ENCODE data around the gene USP53.

USP53 gene

GRCh38 chr4:119189638-119190037 is 22.9 kb upstream of the USP53 start:
- Histone ChIP-seq H3K79me2 (ENCODE audit: insufficient read depth, low read length) (no peaks in the 10 kb centered on the region), H3K9ac (ENCODE audit: low read length) (no peak overlapping the region), H3K36me3 (ENCODE audit: low read length) (no peaks in the 10 kb centered on the region), H3F3A (ENCODE audit: insufficient read depth) (no peaks in the 10 kb centered on the region), H3K4me2 (ENCODE audit: low read depth, low read length, poor library complexity, severe bottlenecking) (no peak overlapping the region), H2AFZ (ENCODE audit: low read depth, low read length, severe bottlenecking) (no peak overlapping the region), H4K20me1 (ENCODE audit: low read depth, low read length) (no peaks in the 10 kb centered on the region), H3K27ac (ENCODE audit: low read depth, low read length) (no peak overlapping the region), H3K27me3 (ENCODE audit: low read length) (no peaks in the 10 kb centered on the region), H3K9me2 (replicated peaks; ENCODE audit: insufficient read depth, low read length) (no peaks in the 10 kb centered on the region), H3K4me3 (ENCODE audit: insufficient read depth, low read length, poor library complexity, severe bottlenecking) (no peak overlapping the region), H3K9me3 (ENCODE audit: insufficient read depth, low read length) (no peaks in the 10 kb centered on the region)
- TF ChIP-seq EZH2phosphoT487 (conservative IDR thresholded peaks at IDR 0.05; ENCODE audit: low read length) (no peak), CTCF (IDR thresholded peaks at IDR 0.05; ENCODE audit: insufficient read depth, low read length, poor library complexity, severe bottlenecking) (no peak)

GRCh38 chr4:119190354-119190753 is 22.2 kb upstream of the USP53 start:
- Histone ChIP-seq H4K20me1 (ENCODE audit: low read depth, low read length) (no peaks in the 10 kb centered on the region), H3F3A (ENCODE audit: insufficient read depth) (no peaks in the 10 kb centered on the region), H3K4me3 (ENCODE audit: insufficient read depth, low read length, poor library complexity, severe bottlenecking) (no peak overlapping the region), H3K27ac (ENCODE audit: low read depth, low read length) (no peak overlapping the region), H3K9me3 (ENCODE audit: insufficient read depth, low read length) (no peaks in the 10 kb centered on the region), H3K9me2 (replicated peaks; ENCODE audit: insufficient read depth, low read length) (no peaks in the 10 kb centered on the region), H3K27me3 (ENCODE audit: low read length) (no peaks in the 10 kb centered on the region), H2AFZ (ENCODE audit: low read depth, low read length, severe bottlenecking) (no peak overlapping the region), H3K36me3 (ENCODE audit: low read length) (no peaks in the 10 kb centered on the region), H3K9ac (ENCODE audit: low read length) (no peak overlapping the region), H3K4me2 (ENCODE audit: low read depth, low read length, poor library complexity, severe bottlenecking) (no peak overlapping the region), H3K79me2 (ENCODE audit: insufficient read depth, low read length) (no peaks in the 10 kb centered on the region)
- TF ChIP-seq CTCF (IDR thresholded peaks at IDR 0.05; ENCODE audit: insufficient read depth, low read length, poor library complexity, severe bottlenecking): no peak
- no peak for TF ChIP-seq EZH2phosphoT487 (conservative IDR thresholded peaks at IDR 0.05; ENCODE audit: low read length)

- H3K4me3 ChIP-seq (ENCODE audit: insufficient read depth, low read length, poor library complexity, severe bottlenecking): no peak overlapping the region
- H3K4me2 ChIP-seq (ENCODE audit: low read depth, low read length, poor library complexity, severe bottlenecking): no peak overlapping the region
- H3K9me2 ChIP-seq (replicated peaks; ENCODE audit: insufficient read depth, low read length): no peaks in the 10 kb centered on the region
- H3K27me3 ChIP-seq (ENCODE audit: low read length): no peaks in the 10 kb centered on the region
- H3K9me3 ChIP-seq (ENCODE audit: insufficient read depth, low read length): no peaks in the 10 kb centered on the region
- H3K9ac ChIP-seq (ENCODE audit: low read length): no peak overlapping the region
- H3K36me3 ChIP-seq (ENCODE audit: low read length): no peaks in the 10 kb centered on the region
- H2AFZ ChIP-seq (ENCODE audit: low read depth, low read length, severe bottlenecking): no peak overlapping the region
- H3K27ac ChIP-seq (ENCODE audit: low read depth, low read length): no peak overlapping the region
- no peak for TF ChIP-seq CTCF (IDR thresholded peaks at IDR 0.05; ENCODE audit: insufficient read depth, low read length, poor library complexity, severe bottlenecking)
- TF ChIP-seq EZH2phosphoT487 (conservative IDR thresholded peaks at IDR 0.05; ENCODE audit: low read length): no peak
- H4K20me1 ChIP-seq (ENCODE audit: low read depth, low read length): no peaks in the 10 kb centered on the region
- no peaks in the 10 kb centered on the region for H3F3A ChIP-seq (ENCODE audit: insufficient read depth)
- H3K79me2 ChIP-seq (ENCODE audit: insufficient read depth, low read length): no peaks in the 10 kb centered on the region
These were observed 21.0 kb upstream of the USP53 start for GRCh38 chr4:119191505-119191904.

Measured in SU-DHL-6 (cell line).